SW480 (cell line): ENCODE results near the gene SLC12A7.

ENCODE experiments used
- DNase-seq: peaks from one replicate; pipeline ENCODE4 v3.0.0-alpha.2; 2016; ENCODE audit warnings: low spot score

The SLC12A7 gene

DNA sequence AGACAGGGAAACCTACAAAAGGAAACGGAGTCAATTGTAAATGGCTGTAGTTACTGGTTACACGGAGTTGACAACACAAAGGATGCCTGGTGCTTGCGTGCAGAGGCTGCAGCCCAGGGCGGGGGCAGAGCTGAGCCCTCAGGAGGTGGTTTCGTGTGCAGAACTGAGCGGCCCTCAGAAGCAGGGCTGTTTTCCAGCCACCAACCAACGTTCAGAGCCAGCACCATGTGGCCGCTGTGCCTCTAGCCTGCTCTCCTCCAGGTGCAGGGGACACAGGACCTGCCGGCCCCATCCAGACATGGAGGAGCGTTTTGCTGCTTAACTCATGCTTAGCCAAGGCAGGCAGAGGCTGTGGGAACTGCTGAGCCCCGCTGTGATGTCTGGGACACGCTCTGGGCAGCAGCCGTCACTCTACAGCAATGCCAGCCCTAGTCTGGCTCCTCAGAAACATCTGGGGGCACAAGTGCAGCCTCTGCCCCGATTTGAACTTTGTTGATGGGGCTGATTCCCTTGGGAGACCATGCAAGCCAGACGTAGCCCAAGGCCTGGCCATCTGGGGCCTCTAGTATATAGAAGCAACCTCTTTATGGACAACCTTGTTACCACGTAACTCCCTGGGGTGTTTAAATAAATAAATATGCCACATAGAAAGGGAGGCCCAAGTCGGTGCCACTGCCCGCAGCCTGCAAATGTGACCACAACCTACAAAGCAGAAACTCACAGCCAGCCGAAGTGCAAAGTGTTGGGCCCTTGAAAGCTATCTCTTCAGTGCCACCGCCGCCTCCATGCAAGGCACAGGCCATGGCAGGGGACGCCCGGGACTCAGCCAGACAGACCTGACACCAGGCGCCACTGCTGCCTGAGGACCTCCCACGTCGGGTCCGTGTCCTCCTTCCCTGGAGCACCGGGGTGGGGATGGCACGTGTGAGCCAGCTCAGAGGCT is 61.2 kb downstream of the SLC12A7 start:
- DNase-seq, result no peak

DNA sequence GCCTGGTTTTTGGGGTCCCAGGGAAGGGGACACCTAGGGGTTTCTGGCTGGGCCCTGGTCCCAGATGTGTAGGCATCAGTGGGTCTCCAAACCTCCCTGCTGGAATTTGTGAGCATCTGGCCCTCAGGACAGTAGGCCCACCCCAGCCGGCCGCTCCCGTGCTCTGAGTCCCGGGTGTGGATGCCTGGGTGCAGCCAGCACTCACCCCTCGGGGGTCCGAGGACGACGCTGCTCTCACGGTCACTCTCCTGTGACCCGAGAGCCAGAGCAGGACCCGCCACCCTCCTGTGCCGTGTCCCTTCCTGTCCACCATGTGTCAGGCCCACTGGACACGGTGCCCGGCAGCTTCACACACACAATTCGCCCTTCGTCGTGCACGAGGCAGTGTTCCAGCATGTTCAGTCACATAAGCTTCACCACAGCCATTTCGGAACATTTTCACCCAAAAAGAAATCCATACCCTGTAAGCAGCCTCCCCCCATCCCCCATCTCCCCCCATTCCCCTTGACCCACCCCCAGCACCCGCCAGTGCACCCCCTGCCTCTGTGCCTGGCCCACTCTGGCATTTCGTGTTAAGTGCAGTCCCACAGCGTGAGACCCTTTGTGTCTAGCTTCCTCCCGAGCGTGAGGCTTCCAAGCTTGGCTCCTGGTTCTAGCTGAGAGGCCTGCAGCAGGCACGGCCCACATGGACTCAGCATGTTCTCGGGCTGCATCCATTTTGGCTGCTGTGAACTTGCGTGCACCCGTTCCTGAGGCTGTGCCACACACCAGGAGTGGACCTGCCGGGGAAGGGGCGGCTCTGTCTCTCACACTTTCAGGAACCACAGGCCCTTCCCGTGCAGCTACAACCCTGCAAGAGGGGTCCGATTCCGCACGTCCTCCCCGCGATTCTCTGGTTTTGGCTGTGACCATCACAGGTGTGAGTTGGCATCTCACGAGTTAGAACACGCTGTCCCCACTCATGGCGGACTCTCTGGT is 62.7 kb downstream of the SLC12A7 start:
- no peak for DNase-seq

GRCh38 chr5:1048162-1048721 is 63.6 kb downstream of the SLC12A7 start:
- DNase-seq, result no peak

- no peak for DNase-seq
Measured at GRCh38 chr5:1047332-1047965, 64.4 kb downstream of the SLC12A7 start.

- no peak for DNase-seq
Measured at GRCh38 chr5:1045960-1046560, 65.8 kb downstream of the SLC12A7 start.

GRCh38 chr5:1044117-1044516 is 67.7 kb downstream of the SLC12A7 start:
- no peak for DNase-seq

DNA sequence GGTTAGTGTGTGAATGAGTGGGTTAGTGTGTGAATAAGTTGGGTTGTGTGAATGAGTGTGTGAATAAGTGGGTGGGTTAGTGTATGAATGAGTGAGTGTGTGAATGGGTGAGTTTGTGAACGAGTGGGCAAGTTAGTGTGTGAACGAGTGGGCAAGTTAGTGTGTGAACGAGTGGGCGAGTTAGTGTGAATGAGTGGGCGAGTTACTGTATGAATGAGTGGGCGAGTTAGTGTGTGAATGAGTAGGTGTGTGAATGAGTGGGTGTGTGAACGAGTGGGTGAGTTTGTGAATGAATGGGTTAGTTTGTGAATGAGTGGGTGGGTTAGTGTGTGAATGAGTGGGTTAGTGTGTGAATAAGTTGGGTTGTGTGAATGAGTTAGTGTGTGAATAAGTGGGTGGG is 68.5 kb downstream of the SLC12A7 start:
- no peak for DNase-seq

DNA sequence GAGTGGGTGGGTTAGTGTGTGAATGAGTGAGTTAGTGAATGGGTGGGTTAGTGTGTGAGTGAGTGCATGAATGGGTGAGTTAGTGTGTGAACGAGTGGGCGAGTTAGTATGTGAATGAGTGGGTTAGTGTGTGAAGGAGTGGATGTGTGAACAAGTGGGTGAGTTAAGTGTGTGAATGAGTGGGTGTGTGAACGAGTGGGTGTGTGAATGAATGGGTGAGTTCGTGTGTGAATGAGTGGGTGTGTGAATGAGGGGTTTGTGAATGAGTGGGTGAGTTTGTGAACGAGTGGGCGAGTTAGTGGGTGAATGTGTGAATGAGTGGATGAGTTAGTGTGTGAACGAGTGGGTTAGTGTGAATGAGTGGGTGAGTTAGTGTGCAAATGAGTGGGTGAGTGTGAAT is 69.2 kb downstream of the SLC12A7 start:
- no peak for DNase-seq

DNA sequence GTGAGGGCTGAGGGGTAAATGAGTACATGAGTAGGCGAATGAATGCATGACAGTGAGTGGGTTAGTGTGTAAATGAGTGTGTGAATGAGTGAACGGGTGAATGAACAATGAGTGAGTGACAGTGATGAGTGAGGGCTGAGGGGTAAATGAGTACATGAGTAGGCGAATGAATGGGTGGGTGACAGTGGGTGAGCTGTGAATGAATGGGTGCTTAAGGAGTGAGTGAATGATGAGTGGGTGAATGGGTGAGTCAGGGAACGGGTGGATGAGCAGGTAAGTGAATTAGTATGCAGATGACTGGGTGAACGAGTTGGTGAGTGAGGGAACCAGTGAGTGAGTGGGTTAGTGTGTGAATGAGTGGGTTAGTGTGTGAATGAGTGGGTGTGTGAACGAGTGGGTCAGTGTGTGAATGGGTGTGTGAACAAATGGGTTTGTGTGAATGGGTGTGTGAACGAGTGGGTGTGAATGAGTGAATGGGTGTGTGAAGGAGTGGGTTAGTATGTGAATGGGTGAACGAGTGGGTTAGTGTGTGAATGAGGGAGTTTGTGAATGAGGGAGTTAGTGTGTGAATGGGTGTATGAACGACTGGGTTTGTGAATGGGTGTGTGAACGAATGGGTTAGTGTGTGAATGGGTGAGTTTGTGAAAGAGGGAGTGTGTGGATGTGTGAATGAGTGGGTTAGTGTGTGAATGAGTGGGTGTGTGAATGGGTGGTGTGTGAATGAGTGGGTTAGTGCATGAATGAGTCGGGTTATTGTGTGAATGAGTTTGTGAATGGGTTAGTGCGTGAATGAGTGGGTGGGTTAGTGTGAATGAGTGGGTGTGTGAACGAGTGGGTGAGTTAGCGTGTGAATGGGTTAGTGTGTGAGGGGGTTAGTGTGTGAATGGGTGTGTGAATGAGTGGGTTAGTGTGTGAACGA is 70.4 kb downstream of the SLC12A7 start:
- no peak for DNase-seq

DNA sequence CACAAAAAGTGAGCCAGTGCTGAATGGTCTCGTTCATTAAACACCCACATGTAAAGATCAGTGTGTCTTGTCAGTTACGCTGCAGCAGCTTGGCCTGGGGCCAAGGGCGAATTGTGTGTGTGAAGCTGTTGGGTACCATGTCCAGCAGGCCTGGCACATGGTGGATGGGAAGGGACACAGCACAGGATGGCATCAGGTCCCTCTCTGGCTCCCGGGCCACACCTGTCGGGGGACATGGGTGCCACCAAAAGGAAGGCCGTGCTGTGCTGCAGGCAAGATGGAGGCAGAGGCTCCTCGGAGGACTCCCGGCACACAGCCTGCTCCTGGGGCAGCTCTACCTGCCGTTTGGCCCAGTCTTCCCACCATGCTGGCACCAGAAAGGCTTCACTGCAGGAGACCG is 71.3 kb downstream of the SLC12A7 start:
- DNase-seq, result no peak

DNA sequence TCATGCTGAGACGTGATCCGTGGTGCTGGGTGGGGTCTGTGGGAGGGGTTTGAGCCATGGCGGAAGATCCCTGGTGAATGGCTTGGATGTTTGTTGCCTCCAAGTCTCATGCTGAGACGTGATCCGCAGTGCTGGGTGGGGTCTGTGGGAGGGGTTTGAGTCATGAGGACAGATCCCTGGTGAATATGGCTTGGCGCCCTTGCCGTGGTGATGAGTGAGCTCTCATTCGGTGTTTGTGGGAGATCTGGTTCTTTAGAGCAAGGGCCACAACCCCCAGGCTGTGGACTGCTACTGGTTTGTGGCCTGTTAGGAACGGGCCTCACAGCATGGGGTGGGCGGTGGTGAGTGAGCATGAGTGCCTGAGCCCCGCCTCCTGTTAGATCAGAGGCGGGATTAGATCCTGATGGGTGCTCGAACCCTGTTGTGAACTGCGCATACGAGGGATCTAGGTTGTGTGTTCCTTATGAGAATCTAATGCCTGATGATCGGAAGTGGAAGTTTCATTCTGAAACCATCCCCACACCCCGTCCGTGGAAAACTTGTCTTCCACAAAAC is 72.1 kb downstream of the SLC12A7 start:
- no peak for DNase-seq

GRCh38 chr5:1039210-1039548 is 72.7 kb downstream of the SLC12A7 start:
- DNase-seq, result no peak

DNA sequence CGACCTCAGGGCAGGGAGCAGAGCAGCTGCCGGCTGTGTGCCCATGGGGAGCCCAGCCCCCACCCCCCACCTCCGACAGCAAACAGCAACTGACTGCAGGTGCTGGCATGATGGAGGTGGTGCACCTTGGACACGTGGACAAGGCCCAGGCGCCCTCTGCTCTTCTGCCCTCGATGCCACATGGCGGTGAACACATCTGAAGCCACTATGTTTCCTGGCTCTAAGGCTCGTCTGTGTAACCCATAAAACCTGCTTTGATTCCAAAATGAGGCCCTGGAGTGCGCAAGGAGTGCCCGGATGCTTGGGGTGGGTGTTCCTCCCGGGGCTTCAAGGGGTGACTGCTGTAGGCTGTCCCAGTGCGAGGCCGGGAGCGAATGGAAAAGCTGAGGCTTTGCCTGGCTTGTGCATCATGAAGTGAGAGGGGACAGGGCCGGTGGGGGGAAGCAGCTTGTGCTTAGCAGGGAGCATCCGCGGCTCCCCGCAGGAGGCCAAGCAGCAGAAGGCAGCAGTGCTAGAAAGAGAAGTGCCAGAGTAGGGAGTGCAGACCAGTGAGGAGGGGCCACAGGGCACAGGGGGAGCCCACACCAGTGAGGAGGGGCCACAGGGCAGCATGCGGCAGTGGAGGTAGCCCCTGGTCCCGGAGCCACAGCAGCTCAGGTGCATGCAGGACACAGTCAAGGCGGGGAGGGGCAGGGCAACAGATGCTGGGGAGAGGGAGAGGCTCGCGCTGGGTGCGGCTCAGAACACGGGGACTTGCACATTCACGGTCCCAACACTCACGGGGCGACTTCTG is 73.2 kb downstream of the SLC12A7 start:
- DNase-seq, result no peak

GRCh38 chr5:1037671-1038416 is 74.0 kb downstream of the SLC12A7 start:
- no peak for DNase-seq

GRCh38 chr5:1037123-1037670 is 74.7 kb downstream of the SLC12A7 start:
- no peak for DNase-seq

DNA sequence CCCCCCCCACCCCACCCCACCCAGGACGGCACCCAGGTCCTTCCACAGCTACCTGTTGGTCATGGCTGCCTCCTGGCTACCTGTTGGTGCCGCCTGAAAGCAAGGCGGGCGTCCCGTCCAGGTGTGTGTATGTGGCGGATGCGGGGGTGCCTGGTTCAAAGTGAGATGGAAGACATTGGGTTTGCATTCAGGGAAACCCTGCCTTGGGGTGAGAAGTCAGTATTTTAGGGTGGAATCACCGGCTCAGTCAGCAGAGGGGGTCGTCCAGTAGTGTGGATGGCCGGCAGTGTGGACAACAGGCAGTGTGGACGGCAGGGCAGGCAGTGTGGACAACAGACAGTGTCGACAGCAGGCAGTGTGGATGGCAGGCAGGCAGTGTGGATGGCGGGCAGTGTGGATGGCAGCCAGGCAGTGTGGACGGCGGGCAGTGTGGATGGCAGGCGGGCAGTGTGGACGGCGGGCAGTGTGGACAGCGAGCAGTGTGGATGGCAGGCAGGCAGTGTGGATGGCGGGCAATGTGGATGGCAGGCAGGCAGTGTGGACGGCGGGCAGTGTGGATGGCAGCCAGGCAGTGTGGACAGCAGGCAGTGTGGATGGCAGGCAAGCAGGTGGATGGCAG is 75.2 kb downstream of the SLC12A7 start:
- DNase-seq, result no peak

DNA sequence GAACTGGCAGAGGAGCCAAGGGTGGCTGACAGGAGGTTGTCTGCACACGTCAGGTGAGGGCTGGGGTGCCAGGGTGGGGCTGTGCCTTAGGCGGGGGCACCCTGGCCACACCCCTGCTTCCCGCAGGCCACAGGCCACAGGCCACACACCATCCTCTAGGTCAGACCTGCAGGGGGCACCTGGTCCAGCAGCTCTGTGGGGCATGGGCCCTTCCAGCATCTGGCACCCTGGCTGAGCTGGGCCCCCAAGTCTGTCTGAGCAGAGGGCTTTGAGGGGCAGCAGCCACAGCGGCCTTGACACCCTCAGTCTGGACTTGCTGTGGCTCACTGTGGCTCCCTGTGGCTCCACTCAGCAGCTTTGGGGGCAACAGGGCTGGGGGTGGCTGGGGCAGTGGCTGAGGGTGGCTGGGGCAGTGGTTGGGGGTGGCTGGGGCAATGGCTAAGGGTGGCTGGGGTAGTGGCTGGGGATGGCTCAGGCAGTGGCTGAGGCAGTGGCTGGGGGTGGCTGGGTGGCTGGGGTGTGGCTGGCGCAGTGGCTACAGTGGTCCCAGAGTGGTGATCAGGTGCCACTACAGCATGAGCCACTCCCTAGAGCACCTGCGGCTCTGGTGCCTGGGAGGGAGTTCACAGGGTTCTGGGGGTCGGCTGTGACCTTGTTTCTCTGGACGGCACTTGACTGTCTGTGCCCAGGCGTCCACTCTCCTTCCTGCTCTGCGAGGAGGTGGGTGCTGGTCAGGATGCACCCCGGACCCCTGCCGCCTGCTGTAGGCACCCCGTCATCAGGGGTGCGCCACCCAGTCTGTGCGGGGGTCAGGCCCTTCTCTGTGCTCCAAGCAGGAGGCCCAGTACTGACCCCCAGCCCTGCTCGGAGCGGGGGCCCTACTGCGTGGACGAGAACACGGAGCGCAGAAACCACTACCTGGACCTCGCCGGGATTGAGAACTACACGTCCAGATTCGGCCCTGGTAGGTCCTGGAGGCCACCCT is 76.2 kb downstream of the SLC12A7 start:
- DNase-seq, result no peak
